GM21360 (cell line): Measurements from ENCODE around the gene TOPBP1.

Source experiments
- ATAC-seq: cut with Tn5 transposase; IDR thresholded peaks from one replicate; pipeline ENCODE4 v1.9.1; 2021; ENCODE audit warnings: mild to moderate bottlenecking, moderate library complexity; ENCODE audit not compliant: unreplicated experiment

The TOPBP1 gene

GRCh38 chr3:133611534-133611933, 50.2 kb downstream of the TOPBP1 start:
- ATAC-seq: no peak

DNA sequence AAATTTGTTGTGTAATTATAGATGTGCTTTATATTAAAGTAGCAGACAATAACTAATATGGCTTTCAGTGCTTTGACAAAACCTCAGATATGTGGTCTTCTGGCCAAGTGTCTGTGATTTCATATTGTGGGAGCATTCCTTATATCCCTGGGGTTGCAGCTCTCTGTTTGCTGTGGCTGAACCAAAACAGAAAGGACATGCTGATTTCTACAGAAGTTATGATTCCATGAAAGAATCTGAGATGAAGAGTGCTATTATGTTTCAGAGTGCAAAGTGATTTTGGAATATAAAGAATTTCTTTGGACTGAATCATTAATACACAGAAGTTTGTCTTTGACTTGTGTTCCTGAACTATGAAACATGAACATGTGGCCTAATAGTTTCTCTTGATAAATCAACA, 51.7 kb downstream of the TOPBP1 start:
- ATAC-seq: no peak

DNA sequence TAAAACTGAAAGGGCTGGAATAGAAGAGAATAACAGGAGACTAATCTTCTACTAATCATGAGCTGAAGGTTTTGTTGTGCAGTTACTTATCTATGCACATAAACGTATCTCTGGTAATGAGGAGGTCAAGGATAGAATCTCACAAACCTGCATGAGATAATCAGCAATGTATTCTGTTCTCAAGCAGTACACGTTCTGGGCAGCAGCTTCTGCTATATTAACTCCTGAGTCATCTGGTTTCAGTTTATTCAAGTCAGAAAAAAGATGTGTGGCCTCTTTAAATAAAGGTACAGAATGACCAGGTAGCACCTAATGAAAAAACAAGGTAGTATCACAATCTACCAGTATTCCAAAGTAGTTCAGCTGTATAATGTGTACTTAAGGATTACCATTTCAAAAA, 53.4 kb downstream of the TOPBP1 start:
- ATAC-seq: no peak

DNA sequence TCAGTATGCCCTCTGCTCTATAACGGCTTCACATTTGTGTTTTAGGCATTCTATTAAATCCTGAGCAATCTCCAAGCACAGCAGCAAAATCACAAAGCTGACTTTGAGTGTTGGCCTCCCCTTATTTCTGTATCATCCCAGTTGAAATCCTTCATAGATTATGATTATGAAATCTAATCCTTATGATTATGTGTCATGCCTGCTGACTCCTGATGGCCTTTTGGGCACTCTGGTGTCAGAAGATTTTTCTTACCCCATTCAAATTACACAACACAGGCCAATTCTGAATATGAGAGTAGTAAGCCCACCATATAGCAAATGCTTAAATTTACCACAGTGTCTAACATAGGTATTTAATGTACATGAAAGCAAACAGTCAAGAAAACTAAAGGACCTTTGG, 53.9 kb downstream of the TOPBP1 start:
- ATAC-seq: no peak

DNA sequence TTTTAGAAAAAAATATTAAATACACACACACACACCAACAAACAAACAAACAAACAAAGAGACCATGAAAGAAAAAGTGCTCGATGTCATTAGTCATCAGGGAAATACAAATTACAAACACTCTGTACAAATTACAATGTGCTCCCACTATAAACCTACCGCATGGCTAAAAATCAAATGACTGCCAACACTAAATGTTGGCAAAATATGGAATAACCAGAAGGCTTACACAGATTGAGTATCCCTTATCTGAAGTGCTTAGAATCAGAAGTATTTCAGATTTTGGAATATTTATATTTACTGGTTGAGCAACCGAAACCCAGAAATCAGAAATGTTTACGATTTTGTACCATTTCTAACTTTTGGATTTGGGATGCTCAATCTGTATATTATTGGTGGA, 54.8 kb downstream of the TOPBP1 start:
- ATAC-seq: no peak

GRCh38 chr3:133606342-133606741, 55.4 kb downstream of the TOPBP1 start:
- no peak for ATAC-seq

- ATAC-seq: no peak
Observed at GRCh38 chr3:133600572-133601081, 61.1 kb downstream of the TOPBP1 start.

DNA sequence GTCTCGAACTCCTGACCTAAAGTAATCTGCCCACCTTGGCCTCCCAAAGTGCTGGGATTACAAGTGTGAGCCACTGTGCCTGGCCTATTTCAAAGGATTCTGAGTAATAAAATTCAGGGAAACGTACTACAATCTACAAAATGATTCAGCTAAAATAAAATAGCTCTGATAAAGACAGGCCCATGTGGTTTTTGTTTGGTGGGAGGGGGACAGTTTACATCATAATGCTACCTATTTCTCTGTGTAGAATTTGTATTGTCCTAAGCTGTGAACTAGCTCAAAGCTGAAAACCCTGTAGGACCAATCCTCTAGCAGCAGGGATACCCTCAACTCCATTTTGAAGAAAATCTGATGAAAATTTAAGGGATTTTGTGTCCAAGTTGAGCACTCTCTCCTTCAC, 62.5 kb downstream of the TOPBP1 start:
- no peak for ATAC-seq

DNA sequence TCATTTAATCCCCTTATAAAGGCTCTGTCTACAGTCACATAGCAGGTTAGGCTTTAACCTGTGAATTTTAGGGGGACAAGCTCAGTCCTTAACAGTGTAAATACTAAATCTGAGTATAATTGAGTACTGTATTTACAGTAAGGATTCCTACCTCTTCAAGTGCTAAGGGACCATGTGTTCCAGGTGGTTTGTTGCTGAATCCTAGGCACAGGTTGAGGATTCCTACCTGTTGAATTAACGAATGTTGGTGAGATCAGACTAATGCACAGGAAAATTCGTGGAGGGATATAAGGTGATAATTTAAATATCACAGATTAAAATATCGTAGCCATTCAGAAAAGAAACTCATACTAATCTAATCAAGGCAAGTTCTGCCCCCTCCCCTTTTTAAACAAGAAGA, 63.3 kb downstream of the TOPBP1 start:
- no peak for ATAC-seq

- no peak for ATAC-seq
Observed at GRCh38 chr3:133595341-133595740, 66.4 kb downstream of the TOPBP1 start.

DNA sequence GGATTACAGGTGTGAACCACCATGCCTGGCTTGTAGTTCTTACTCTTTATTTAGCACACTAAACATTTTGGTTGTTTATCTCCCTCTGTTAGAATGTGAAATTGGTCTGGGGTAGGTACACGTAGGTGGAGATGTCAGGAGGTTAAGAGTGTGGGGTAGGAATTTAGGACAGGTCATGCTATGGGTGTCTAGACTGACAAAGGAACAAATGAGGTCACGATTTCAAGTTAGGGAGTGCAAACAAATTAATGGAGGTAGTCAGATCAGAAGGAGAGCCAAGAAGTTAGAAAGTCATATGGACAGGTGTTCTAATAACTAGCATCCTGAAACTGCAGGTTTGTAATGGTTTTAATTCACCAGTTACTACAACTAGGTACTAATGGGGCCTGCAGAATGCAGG, 68.5 kb downstream of the TOPBP1 start:
- ATAC-seq: no peak

- ATAC-seq: no peak
Observed at GRCh38 chr3:133592843-133593242, 68.9 kb downstream of the TOPBP1 start.

DNA sequence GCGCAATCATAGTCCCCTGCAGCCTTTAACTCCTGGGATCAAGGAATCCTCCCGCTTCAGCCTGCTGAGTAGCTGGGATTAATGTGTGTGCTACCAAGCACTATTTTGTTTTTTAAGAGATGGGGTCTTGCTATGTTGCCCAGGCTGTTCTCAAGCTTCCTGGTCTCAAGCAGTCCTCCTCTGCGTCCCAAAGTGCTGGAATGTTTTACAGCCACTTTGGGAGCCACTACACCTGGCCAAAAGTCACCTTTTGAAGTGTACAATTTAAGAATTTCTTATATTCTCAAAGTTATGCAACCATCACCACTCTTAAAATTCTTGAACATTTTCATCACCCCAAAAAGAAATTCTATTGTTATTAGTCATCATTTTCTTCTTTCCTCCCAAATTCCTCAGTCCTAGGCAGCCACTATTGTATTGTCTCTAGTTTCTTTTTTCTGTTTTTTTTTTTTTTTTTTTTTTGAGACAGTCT, 70.4 kb downstream of the TOPBP1 start:
- no peak for ATAC-seq

GRCh38 chr3:133589503-133589902, 72.2 kb downstream of the TOPBP1 start:
- ATAC-seq: no peak

DNA sequence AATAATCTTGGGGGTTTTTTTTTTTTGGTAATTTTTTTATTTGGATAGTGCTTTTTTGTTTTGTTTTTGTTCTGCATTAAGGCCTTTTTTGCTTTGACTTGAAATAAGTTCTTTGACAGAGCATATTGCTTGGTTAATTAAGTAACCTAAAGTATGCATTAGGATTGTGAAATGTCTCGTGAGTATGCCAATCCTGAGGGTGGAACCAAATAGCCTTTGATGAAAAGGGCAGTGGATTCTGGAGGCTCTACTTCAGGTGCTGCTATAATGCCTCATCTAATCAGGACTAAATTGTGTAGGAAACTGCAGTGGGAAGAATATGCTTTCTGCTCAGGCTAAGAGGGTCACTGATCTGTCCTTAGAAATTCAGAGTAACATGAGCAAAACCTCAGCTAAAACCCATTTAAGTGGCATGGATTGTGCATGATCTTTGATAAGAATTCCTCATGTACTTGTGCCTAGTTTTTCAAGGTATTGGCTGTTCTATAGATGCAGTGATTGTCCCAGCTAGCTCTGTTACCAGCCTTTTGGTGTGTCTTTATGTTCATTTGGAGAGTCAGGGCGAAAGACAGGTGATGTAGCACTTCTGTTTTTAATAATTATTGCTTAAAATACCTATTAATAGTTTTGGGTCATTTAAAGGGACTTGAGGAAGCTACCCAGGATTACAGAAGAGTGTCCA, 72.8 kb downstream of the TOPBP1 start:
- no peak for ATAC-seq

DNA sequence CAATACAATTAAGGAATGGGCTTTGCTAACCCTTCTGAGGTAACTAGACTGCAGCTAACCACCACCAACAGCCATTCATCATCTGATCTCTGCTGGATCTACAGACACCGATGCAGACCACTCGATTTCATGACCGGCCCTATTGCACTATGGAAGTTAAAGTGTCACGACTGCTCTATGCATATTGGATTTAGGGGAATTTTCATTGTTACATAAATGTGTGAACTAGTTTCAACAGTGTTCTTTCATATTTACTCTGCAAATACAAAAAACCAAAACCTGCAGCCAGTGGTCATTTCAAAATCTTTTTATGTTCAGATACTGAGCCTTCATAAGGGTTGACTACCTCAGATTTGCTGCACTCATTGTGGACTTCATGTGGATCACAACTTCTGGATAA, 73.7 kb downstream of the TOPBP1 start:
- no peak for ATAC-seq

DNA sequence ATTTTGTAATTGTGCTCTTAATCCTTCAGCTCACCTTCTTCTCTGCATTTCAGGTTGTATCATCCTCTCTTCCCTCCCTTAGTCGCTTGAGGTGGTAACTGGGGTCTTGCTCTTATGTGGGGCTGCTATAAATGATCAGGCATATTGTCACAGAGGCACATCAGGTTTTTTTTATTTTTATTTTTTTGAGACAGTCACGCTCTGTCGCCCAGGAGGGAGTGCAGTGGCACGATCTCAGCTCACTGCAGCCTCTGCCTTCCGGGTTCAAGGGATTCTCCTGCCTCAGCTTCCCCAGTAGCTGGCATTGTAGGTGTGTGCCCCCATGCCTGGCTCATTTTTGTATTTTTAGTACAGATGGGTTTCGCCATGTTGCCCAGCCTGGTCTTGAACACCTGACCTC, 78.3 kb downstream of the TOPBP1 start:
- no peak for ATAC-seq

DNA sequence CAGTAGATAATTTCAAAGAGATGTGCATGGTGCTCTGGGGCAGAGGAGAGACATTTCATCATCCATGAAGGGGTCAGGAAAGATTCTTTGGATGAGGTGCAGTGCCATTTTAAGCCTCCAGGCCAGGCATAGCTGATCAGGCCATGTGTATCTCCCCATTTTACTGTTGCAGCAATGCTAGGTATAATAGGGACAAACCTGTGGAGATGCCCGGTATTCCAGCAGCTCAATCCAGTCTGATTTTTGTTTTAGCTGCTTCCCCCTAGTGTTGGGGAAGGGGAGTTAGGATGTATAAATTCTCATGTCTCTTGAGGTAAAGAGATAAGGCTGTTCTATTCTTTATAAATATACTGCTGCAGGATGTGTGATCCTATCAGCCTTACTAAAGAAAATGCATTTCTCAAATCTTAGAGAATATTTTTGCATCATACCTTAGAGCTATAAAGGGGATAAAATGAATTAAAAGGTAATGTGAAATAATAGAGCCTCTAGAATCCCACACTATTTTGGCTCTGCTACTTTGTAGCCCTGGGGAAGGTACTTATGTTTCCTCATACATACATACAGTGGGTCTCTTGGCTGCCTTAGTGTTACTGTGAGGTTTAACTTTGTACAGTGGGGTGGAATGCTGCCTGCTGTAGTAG, 83.1 kb downstream of the TOPBP1 start:
- no peak for ATAC-seq

- no peak for ATAC-seq
Observed at GRCh38 chr3:133576169-133576568, 85.6 kb downstream of the TOPBP1 start.

DNA sequence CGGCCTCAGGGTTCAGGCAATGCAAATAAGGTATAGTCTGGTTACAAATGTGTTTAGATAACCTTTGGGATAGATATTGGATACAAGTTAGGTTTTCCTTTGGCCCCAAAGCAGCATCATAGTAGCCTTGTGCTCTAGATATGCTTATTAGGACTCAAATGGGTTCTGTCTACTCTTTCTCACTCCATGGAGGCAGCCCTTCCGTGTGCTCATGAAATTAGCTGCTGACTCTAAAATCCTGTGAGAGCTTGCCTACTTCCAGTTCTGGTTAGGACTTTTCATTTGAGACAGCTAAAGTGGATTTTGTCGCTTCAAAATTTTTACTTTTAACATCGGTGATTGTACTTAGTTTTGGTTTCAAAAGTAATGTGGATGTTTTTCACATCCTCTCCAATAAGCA, 86.7 kb downstream of the TOPBP1 start:
- ATAC-seq: no peak

- peak; percentile 35 for ATAC-seq
Observed at GRCh38 chr3:133574260-133574881, 87.4 kb downstream of the TOPBP1 start.

GRCh38 chr3:133573629-133574194, 88.0 kb downstream of the TOPBP1 start, which contains the start of gene CDV3:
TSS of gene CDV3 (plus strand) at chr3:133573686. CDS start at chr3:133574045, 359 bp downstream.
- peak; percentile 24 for ATAC-seq
